GM10266 (cell line): ENCODE data around the gene GRM2.
A peak's percentile ranks its signal among the peaks of the same experiment; 100 is the strongest.

Experiments used
- DNase-seq: peaks from one replicate; pipeline ENCODE4 v3.0.0; 2012; ENCODE audit errors: extremely low spot score
- CTCF ChIP-seq: IDR thresholded peaks from 2 replicates; pipeline ENCODE4 v1.5.1; 2012; ENCODE audit warnings: mild to moderate bottlenecking, low read depth; ENCODE audit not compliant: control insufficient read depth, insufficient read depth; ENCODE audit errors: missing control alignments

The GRM2 gene

GRCh38 chr3:51670053-51670822, 36.6 kb upstream of the GRM2 start:
- DNase-seq = no peak
- TF ChIP-seq CTCF = no peak

- TF ChIP-seq CTCF = no peak
- peak; percentile 97 for DNase-seq
These were observed 35.8 kb upstream of the GRM2 start, which contains the start of gene TEX264 for GRCh38 chr3:51670823-51671733. Gene TEX264 (plus strand): TSS chr3:51671252. CDS start chr3:51674305, 3,053 bp downstream.

GRCh38 chr3:51671734-51672475, 35.0 kb upstream of the GRM2 start:
- no peak for TF ChIP-seq CTCF
- DNase-seq = peak; percentile 79

DNA sequence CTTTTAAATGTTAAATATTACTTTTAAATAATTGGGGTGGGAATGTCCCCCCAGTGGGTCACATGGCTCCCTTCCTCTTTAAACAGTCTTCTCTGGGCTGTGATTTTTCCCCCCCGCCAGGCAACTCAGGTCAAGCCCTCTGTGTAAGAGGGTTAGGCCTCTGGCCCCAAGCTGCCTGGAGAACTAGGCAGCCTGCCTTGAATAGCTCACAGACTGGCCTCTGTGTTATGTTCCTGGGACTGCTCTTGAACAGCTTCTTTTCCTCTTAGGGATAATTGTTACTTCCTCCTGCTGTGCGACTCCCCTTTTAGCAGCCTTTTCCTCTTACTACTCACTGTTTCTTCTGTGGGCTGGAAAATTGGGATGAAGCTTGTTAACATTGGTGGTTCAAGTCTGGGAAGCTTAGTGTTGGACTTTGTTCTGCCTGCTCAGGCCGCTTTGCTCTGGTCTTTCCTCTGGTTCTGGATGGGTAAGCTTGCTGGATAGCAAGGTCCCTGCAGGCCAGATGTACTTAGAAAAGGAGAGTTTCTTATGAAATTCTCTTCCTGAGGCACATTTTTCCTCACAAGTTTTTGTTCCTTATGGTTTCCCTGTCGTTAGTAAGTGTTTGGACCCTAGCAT, 33.6 kb upstream of the GRM2 start:
- TF ChIP-seq CTCF = no peak
- no peak for DNase-seq

DNA sequence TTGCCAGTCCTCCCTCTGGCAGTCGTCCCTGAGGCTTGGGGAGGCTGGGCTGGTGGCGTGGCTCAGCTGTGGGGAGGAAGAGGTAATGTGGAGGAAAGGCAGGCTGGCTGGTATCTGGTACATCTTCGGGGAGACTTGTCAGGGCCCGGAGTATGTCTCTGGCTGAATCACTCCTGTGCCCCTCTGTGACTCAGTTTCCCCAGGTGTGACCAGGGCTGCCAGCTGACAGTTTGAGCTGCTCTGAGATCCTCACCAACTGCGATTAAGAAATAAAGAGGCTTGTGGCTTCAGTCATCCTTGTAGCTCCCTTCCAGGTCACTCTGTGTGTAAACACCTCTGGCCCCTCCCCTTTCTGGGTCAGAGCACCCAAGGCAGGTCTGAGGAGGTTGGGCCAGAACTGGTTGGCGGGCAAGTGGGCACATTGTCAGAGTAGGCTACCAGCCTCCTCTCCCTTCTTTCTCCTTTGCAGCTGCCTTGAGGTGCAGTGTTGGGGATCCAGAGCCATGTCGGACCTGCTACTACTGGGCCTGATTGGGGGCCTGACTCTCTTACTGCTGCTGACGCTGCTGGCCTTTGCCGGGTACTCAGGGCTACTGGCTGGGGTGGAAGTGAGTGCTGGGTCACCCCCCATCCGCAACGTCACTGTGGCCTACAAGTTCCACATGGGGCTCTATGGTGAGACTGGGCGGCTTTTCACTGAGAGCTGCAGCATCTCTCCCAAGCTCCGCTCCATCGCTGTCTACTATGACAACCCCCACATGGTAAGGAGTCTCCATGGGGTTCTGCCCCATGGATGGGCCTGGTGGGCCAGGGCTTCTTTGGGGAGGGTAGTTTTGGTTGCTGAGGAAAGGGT, 32.8 kb upstream of the GRM2 start:
- no peak for TF ChIP-seq CTCF
- DNase-seq = no peak

- DNase-seq = no peak
- no peak for TF ChIP-seq CTCF
These were observed 31.7 kb upstream of the GRM2 start for GRCh38 chr3:51675201-51675611.
